Caco-2 (cell line): ENCODE results near the gene THEM5. TPM values are rescaled to one million over a fixed set of nuclear protein-coding genes. Genes with fewer than 3 reads are reported as not detected.

Experiments
- BruUV-seq: library from RNA; stranded (reverse); fragments of 400-500 nt; replicated peaks from 2 replicates; lab custom pipeline; 2021; lab: Mats Ljungman, UMichigan
- CTCF ChIA-PET: fragments of 300-600 bp; sonication (Branson Sonifier 250); formaldehyde crosslinking; loops from one replicate; lab custom pipeline; 2022; ENCODE audit warnings: antibody characterized with exemption; lab: Charles Lee
- POLR2A ChIA-PET: fragments of 300-600 bp; sonication (Branson Sonifier 250); formaldehyde crosslinking; loops from one replicate; lab custom pipeline; 2022; ENCODE audit warnings: antibody characterized with exemption; lab: Charles Lee
- DNase-seq, 2 experiments: peaks; one replicate each; pipeline versions ENCODE4 v3.0.0 to v3.0.0-alpha.2; 2020 to 2022
- H3K27me3 ChIP-seq: replicated peaks from 2 replicates; pipeline ENCODE4 v1.6.0; 2011; ENCODE audit warnings: low read length; ENCODE audit not compliant: control insufficient read depth, insufficient read depth
- H3K36me3 ChIP-seq: 2 replicates; pipeline ENCODE4 v1.5.1; 2011; ENCODE audit warnings: low read length; ENCODE audit not compliant: control insufficient read depth, insufficient read depth
- H3K4me1 ChIP-seq: fragments of 250-450 bp; sonication (Bioruptor Pico); 2 replicates; pipeline ENCODE4 v1.5.1; 2020; ENCODE audit warnings: mild to moderate bottlenecking
- H3K4me3 ChIP-seq: 2 replicates; pipeline ENCODE4 v1.5.1; 2011; ENCODE audit warnings: low read depth, mild to moderate bottlenecking, control low read depth, low read length
- H3K9me3 ChIP-seq: fragments of 250-450 bp; sonication (Bioruptor Pico); 2 replicates; pipeline ENCODE4 v1.5.1; 2020; ENCODE audit warnings: mild to moderate bottlenecking, moderate library complexity
- H3K27ac Mint-ChIP-seq: one replicate; pipeline ENCODE4 v1.8.0; 2022; ENCODE audit warnings: mixed read lengths; ENCODE audit not compliant: unreplicated experiment
- H3K27me3 Mint-ChIP-seq: one replicate; pipeline ENCODE4 v1.8.0; 2022; ENCODE audit warnings: mixed read lengths; ENCODE audit not compliant: insufficient read depth, unreplicated experiment
- H3K36me3 Mint-ChIP-seq: one replicate; pipeline ENCODE4 v1.8.0; 2022; ENCODE audit warnings: mild to moderate bottlenecking, mixed read lengths; ENCODE audit not compliant: insufficient read depth, unreplicated experiment
- H3K4me1 Mint-ChIP-seq: one replicate; pipeline ENCODE4 v1.8.0; 2022; ENCODE audit warnings: low read depth, mixed read lengths; ENCODE audit not compliant: unreplicated experiment
- H3K4me3 Mint-ChIP-seq: one replicate; pipeline ENCODE4 v1.8.0; 2022; ENCODE audit warnings: mild to moderate bottlenecking, moderate library complexity, mixed read lengths; ENCODE audit not compliant: unreplicated experiment
- H3K9me3 Mint-ChIP-seq: one replicate; pipeline ENCODE4 v1.8.0; 2022; ENCODE audit warnings: mixed read lengths; ENCODE audit not compliant: unreplicated experiment
- intact Hi-C: fragments of 100-400 bp; cut with micrococcal nuclease; formaldehyde crosslinking; loops from one replicate; pipeline ENCODE4 v1.10.0; 2022; ENCODE audit not compliant: unreplicated experiment
- total RNA-seq: library from RNA; stranded (reverse); gene quantifications from 2 replicates; pipeline ENCODE4 v1.2.3, GENCODE V29; 2022
- TF ChIP-seq, protein P1 (sequence below), 2 experiments: fragments of 200-600 bp in 1 of 2; IDR thresholded peaks; 1 replicate in 1 of 2; 2 replicates in 1 of 2; pipeline versions ENCODE4 v1.5.1 to v1.8.0; 2011 to 2022; ENCODE audit warnings: antibody characterized with exemption in 1 of 2, control low read depth in 1 of 2, inconsistent platforms in 1 of 2, low read depth in 1 of 2, low read length in 1 of 2, mild to moderate bottlenecking in 1 of 2, moderate library complexity in 1 of 2; ENCODE audit not compliant: insufficient read depth in 1 of 2, severe bottlenecking in 1 of 2, unreplicated experiment in 1 of 2

THEM5 gene
- total RNA-seq, 1 experiment from 2014 or later, result not detected

DNA sequence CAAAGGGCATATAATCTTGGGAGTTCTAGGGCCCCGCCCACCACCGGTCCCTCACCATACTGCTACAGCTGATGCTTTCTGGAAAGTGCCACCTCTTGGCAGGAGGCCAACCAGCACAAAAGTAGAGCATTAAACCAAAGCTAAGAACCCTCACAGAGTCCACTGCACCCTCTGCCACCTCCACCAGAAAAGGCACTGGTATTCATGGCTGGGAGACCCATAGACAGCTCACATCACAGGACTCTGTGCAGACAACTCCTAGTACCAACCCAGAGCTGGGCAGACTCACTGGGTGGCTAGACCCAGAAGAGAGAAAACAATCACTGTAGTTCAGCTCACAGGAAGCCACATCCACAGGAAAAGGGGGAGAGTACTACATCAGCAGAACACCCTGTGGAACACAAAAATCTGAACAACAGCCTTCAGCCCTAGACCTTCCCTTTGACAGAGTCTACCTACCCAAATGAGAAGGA, 45.0 kb upstream of the THEM5 start:
- no TSS peak for BruUV-seq
- no peak overlapping the region for H3K4me3 ChIP-seq
- no peaks in the 10 kb centered on the region for H3K36me3 ChIP-seq
- peaks cover 31% of the 10 kb centered on the region for H3K9me3 Mint-ChIP-seq
- H3K4me1 ChIP-seq, result no peaks in the 10 kb centered on the region
- peaks cover 23% of the 10 kb centered on the region for H3K9me3 ChIP-seq
- DNase-seq, result no peak
- TF ChIP-seq, protein P1, sequence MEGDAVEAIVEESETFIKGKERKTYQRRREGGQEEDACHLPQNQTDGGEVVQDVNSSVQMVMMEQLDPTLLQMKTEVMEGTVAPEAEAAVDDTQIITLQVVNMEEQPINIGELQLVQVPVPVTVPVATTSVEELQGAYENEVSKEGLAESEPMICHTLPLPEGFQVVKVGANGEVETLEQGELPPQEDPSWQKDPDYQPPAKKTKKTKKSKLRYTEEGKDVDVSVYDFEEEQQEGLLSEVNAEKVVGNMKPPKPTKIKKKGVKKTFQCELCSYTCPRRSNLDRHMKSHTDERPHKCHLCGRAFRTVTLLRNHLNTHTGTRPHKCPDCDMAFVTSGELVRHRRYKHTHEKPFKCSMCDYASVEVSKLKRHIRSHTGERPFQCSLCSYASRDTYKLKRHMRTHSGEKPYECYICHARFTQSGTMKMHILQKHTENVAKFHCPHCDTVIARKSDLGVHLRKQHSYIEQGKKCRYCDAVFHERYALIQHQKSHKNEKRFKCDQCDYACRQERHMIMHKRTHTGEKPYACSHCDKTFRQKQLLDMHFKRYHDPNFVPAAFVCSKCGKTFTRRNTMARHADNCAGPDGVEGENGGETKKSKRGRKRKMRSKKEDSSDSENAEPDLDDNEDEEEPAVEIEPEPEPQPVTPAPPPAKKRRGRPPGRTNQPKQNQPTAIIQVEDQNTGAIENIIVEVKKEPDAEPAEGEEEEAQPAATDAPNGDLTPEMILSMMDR (IDR thresholded peaks at IDR 0.05; ENCODE audit: insufficient read depth in 1 of 2, low read depth in 1 of 2, low read length in 1 of 2, severe bottlenecking in 1 of 2, unreplicated experiment in 1 of 2), result no peak
- no peaks in the 10 kb centered on the region for H3K27me3 ChIP-seq
- H3K36me3 Mint-ChIP-seq, result peaks cover 6% of the 10 kb centered on the region
- ChIA-PET CTCF (no interaction called here), POLR2A (no interaction called here)
- H3K4me1 Mint-ChIP-seq, result no peaks in the 10 kb centered on the region
- no peaks in the 10 kb centered on the region for H3K27me3 Mint-ChIP-seq
- no peak overlapping the region for H3K4me3 Mint-ChIP-seq
- H3K27ac Mint-ChIP-seq, result no peak overlapping the region
- intact Hi-C loops, result no loop called here

DNA sequence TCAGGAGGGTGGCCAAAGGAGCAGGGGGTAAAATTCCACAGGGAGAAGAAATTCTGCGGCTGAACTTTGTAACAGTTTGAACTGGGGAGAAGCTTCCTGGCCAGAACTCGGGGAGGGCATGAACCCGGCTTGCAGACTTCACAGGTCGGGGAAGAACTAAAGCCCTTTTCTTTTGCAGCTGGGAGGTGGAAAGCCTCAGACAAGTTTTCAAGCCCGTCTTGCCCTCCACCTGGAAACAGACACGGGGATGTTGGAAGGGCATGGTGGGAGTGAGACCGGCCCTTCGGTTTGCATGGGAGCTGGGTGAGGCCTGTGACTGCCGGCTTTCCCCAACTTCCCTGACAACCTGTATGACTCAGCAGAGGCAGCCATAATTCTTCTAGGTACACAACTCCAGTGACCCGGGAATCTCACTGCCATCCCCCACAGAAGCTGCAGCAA, 44.5 kb upstream of the THEM5 start:
- no TSS peak for BruUV-seq
- intact Hi-C loops, result no loop called here
- H3K4me1 ChIP-seq, result no peaks in the 10 kb centered on the region
- Mint-ChIP-seq H3K4me1 (no peaks in the 10 kb centered on the region), H3K27ac (no peak overlapping the region), H3K9me3 (peaks cover 29% of the 10 kb centered on the region), H3K36me3 (peaks cover 6% of the 10 kb centered on the region), H3K27me3 (no peaks in the 10 kb centered on the region), H3K4me3 (no peak overlapping the region)
- H3K9me3 ChIP-seq, result peaks cover 23% of the 10 kb centered on the region
- POLR2A ChIA-PET, result no interaction called here
- CTCF ChIA-PET, result no interaction called here
- TF ChIP-seq, protein P1 (IDR thresholded peaks at IDR 0.05; ENCODE audit: insufficient read depth in 1 of 2, low read depth in 1 of 2, low read length in 1 of 2, severe bottlenecking in 1 of 2, unreplicated experiment in 1 of 2), result no peak
- no peak overlapping the region for H3K4me3 ChIP-seq
- no peaks in the 10 kb centered on the region for H3K36me3 ChIP-seq
- DNase-seq, result no peak
- no peaks in the 10 kb centered on the region for H3K27me3 ChIP-seq

DNA sequence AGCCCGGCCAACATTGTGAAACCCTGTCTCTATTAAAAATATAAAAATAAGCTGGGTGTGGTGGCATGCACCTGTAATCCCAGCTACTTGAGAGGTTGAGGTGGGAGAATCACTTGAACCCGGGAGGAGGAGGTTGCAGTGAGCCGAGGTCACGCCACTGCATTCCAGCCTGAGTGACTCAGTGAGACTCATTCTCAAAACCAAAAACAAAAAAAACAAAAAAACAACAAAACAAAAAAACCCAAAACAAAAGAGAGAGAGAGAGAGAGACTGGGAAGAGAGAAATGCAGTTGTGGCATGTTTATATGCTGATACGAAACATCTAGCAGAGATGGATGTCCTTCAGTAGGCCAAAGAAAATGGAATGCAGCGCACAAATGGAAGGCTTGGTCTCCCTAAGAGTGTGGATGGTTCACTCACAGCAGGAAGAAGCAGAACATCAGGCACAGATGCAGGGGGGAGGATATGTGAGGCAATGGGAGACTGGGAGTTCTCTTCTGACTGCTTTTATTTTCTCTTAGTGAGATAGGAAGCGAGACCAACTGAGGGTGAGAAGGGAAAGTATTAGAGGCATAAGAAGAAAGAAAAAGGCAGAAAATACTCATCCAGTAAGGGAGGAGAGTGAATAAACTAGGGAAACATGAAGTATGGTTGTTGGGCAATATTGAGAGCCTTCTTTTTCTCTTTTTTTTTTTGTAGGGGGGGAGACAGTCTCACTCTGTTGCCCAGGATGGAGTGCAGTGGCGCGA, 39.8 kb upstream of the THEM5 start:
- TF ChIP-seq, protein P1 (IDR thresholded peaks at IDR 0.05; ENCODE audit: insufficient read depth in 1 of 2, low read depth in 1 of 2, low read length in 1 of 2, severe bottlenecking in 1 of 2, unreplicated experiment in 1 of 2), result no peak
- Mint-ChIP-seq H3K9me3 (no peaks in the 10 kb centered on the region), H3K36me3 (no peaks in the 10 kb centered on the region), H3K4me3 (no peak overlapping the region), H3K27ac (no peak overlapping the region), H3K4me1 (peaks cover 6% of the 10 kb centered on the region), H3K27me3 (no peaks in the 10 kb centered on the region)
- Histone ChIP-seq H3K9me3 (no peaks in the 10 kb centered on the region), H3K27me3 (no peaks in the 10 kb centered on the region), H3K4me1 (no peaks in the 10 kb centered on the region), H3K36me3 (no peaks in the 10 kb centered on the region), H3K4me3 (no peak overlapping the region)
- ChIA-PET CTCF (no interaction called here), POLR2A (no interaction called here)
- no TSS peak for BruUV-seq
- DNase-seq, result no peak
- intact Hi-C loops, result no loop called here
